Eye (tissue), 1 donor: ENCODE data around the gene VWDE.
"Not testable (repeated sequence)": the region's sequence is repeated elsewhere in the genome, so short reads cannot be mapped to it uniquely, and the experiment has no call there.

Experiments
- DNase-seq: peaks from one replicate; pipeline ENCODE4 v3.0.0-alpha.2; 2015

VWDE gene

DNA sequence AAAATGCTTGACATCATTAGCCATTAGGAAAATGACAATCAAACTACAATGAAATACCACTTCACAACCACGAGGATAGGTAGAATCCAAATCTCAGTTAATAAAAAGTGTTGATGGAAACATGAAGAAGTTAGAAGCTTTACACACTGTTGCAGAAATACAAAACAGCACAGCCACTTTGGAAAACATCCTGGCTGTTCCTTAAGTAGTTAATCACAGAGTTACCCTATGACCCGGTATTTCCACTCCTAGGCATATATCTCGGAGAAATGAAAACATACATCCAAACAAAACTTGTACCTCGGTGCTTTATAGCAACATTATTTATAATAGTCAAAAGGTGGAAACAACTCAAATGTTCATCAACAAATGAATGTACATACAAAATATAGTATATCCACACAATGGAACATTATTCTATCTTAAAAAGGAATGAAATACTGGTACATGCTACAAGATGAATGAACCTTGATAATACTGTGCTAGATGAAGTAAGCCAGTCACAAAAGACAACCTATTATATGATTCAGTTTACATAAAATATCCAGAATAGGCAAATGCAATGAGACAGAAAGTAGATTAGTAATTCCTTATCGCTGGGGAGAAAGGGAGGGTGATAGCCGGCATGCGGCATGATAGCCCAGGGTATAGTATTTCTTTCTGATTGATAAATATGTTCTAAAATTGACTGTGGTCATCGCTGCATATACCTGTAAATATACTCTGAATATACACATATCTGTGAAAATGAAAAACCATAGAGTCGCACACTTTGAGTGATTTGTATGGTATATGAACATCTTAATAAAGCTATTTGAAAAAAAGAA, 1.9 kb downstream of the VWDE start:
- no peak for DNase-seq

- no peak for DNase-seq
Observed at GRCh38 chr7:12398186-12398585, 5.5 kb downstream of the VWDE start.

- DNase-seq, result no peak
Observed at GRCh38 chr7:12397671-12398070, 6.0 kb downstream of the VWDE start.

DNA sequence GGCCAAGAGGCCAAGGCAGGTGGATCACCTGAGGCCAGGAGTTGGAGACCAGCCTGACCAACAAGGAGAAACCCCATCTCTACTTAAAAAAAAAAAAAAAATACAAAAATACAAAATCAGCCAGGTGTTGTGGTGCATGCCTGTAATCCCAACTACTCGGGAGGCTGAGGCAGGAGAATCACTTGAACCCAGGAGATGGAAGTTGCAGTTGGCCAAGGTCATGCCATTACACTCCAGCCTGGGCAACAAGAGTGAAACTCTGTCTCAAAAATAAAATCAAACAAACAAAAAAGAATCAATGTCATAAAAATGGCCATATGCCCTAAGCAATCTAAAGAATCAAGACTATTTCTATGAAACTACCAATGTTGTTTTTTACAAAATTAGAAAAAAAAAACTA, 7.0 kb downstream of the VWDE start:
- DNase-seq, result not testable (repeated sequence)

GRCh38 chr7:12391922-12392615, 11.6 kb downstream of the VWDE start:
- no peak for DNase-seq

GRCh38 chr7:12389089-12389700, 14.5 kb downstream of the VWDE start:
- DNase-seq, result peak; percentile 77

DNA sequence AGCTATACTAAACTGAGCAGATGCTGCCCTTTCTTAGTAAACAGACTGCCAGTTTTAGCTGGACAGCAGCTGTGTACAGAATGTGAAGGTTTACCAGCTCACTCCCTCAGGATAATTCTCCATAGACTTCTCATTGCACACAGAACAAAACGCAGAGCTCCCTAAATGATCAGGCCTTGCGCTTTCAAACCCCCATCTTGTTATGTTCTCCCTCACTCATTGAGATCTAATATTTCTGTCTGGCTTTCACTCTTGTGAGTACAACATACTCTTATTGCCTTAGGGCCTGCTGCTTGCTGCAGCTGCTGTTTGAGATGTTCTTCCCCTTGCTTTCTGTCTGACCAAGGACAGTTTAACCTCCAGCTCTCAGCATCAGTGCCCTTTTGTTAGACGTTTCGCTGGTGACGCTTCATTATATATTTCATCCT, 17.3 kb downstream of the VWDE start:
- DNase-seq, result peak; percentile 73

GRCh38 chr7:12385364-12385786, 18.3 kb downstream of the VWDE start:
- DNase-seq, result peak; percentile 7

GRCh38 chr7:12383377-12383776, 20.3 kb downstream of the VWDE start:
- DNase-seq, result no peak

- DNase-seq, result no peak
Observed at GRCh38 chr7:12378389-12378788, 25.3 kb downstream of the VWDE start.

DNA sequence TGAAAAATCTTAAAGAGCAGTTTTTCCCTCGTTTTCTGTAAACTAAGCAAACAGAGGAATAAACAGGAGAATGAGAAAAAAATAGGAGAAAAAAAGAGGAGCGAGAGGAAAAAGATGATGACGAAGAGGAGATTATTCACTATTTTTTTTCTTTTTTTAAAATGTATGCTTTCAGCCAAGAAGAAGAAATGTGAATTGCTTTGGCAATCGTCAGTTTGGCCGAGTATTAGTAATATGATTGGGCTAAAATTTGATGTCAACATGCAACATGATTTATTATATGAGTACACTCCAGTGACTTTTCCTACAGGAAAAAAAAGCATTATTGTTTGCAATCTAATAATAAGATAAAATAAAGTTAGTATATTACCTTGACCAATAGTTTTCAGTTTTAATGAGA, 26.3 kb downstream of the VWDE start:
- no peak for DNase-seq

- DNase-seq, result no peak
Observed at GRCh38 chr7:12373580-12374263, 29.9 kb downstream of the VWDE start.

- DNase-seq, result no peak
Observed at GRCh38 chr7:12370249-12370648, 33.4 kb downstream of the VWDE start.

- no peak for DNase-seq
Observed at GRCh38 chr7:12369756-12370155, 33.9 kb downstream of the VWDE start.

DNA sequence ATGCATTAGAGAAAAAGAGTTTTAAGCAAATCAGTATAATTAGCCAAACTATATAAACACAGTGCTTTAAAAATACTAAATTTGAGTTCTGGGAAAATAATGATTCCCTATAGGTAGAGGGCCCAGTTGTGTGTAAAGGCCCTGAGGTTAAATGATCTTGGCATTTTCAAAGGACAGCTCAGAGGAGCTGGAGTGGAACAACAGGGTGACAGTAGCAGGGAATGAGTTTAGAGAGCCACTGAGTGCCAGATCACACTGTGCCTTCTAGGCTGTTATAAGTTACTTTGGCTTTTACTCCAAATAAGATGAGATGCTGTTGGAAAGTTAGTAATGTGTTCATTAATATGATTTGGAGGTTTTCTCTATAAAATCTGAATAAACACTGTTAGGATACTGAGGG, 34.6 kb downstream of the VWDE start:
- DNase-seq, result peak; percentile 14

- no peak for DNase-seq
Observed at GRCh38 chr7:12360948-12361347, 42.7 kb downstream of the VWDE start.

GRCh38 chr7:12358694-12359093, 45.0 kb downstream of the VWDE start:
- no peak for DNase-seq

GRCh38 chr7:12357508-12357907, 46.2 kb downstream of the VWDE start:
- DNase-seq, result no peak

- no peak for DNase-seq
Observed at GRCh38 chr7:12351843-12352242, 51.8 kb downstream of the VWDE start.

DNA sequence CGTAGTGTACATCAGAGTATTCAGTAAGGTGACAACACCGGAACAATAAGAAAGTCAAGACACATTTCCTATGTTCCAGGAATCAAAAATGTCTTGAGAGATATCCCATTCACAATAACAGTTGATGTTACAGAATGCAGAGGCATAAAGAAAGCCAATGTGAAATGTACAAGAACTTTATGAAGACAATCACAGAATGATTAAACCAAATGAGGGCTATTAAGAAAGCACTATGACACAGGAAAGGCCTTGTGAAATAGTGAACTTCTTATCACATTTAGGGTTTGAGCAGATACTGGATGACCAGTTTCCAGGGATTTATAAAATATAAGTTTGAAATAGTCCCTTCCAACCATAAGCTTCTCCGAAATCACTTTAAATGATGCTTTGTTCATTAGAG, 52.7 kb downstream of the VWDE start:
- DNase-seq, result no peak

- DNase-seq, result no peak
Observed at GRCh38 chr7:12337095-12337494, 66.6 kb downstream of the VWDE start.

DNA sequence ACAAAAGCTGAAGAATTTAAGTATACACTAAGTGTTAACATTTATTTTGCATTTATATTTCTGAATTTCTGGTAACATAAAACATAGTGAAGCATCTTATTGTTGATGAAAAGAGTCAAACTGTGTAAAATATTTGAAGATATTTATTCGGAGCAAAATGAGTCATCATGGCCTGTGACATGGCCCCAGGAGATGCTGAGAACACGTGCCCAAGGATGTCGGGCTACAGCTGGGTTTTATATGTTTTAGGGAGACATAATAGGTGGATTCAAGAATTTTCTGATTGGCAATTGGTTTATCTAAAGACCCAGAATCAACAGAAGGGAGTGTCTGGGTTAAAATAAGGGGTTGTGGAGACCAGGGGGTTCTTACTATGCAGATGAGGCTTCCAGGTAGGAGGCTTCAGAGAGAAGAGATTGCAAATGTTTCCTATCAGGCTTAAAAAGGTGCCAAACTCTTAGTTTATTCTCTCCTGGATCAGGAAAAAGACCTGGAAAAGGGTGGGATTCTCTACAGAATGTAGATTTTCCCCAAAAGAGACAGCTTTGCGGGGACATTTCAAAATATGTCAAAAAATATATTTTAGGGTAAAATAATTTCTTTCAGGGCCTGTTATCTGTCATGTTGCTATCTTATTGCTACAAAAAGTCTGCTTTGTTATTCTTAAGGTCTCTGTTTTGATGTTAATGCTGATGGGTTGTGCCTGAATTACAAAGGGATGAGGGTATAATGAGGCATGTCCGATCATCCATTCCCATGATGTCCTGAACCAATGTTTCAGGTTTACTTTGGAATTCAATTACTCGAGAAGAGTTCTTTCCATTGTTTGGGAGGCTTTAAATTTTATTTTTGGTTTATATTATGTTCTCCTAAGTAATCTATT, 74.5 kb downstream of the VWDE start:
- no peak for DNase-seq
